GM18507 (cell line): Measurements from ENCODE around the gene KANTR.
A peak's percentile ranks its signal among the peaks of the same experiment; 100 is the strongest.

Source experiments
- DNase-seq: peaks from one replicate; pipeline ENCODE4 v3.0.0; 2011; ENCODE audit warnings: low read depth; ENCODE audit not compliant: insufficient read length; ENCODE audit errors: extremely low spot score
- FAIRE-seq: peaks from 2 replicates; lab custom pipeline; 2011; peaks lifted over from hg19 to GRCh38; lab: Jason Lieb, UNC

Gene KANTR

GRCh38 chrX:53093748-53094581, at the start of gene KANTR:
TSS of gene KANTR (plus strand) at chrX:53094142. CDS start at chrX:53124273, 30,131 bp downstream.
- DNase-seq (peak; percentile 64), FAIRE-seq (peak; percentile 98)

- DNase-seq (no peak), FAIRE-seq (no peak)
Observed at GRCh38 chrX:53044995-53045394, 48.9 kb upstream of the KANTR start.

GRCh38 chrX:53047228-53047627, 46.7 kb upstream of the KANTR start:
- DNase-seq, result no peak
- no peak for FAIRE-seq

- DNase-seq (no peak), FAIRE-seq (no peak)
Observed at GRCh38 chrX:53048169-53049126, 45.5 kb upstream of the KANTR start, which contains the start of gene GPR173. TSS of gene GPR173 (plus strand) at chrX:53048789. CDS start at chrX:53076622, 27,833 bp downstream.

- no peak for FAIRE-seq
Observed at GRCh38 chrX:53049127-53049517, 44.8 kb upstream of the KANTR start.

GRCh38 chrX:53050841-53051240, 43.1 kb upstream of the KANTR start:
- DNase-seq, result no peak
- no peak for FAIRE-seq

More at GRCh38 chrX:53049127-53049517, 44.8 kb upstream of the KANTR start:
- DNase-seq, result no peak

- FAIRE-seq (no peak), DNase-seq (no peak)
Observed at GRCh38 chrX:53055244-53055849, 38.6 kb upstream of the KANTR start.

- DNase-seq, result no peak
- FAIRE-seq, result no peak
Observed at GRCh38 chrX:53056292-53056691, 37.6 kb upstream of the KANTR start.

- DNase-seq (no peak), FAIRE-seq (no peak)
Observed at GRCh38 chrX:53065104-53065503, 28.8 kb upstream of the KANTR start.

- FAIRE-seq, result no peak
- DNase-seq, result no peak
Observed at GRCh38 chrX:53071064-53071463, 22.9 kb upstream of the KANTR start.

- peak; percentile 96 for FAIRE-seq
Observed at GRCh38 chrX:53071604-53072417, 22.1 kb upstream of the KANTR start.

GRCh38 chrX:53072418-53073114, 21.4 kb upstream of the KANTR start:
- peak; percentile 81 for FAIRE-seq
- no peak for DNase-seq

More at GRCh38 chrX:53071604-53072417, 22.1 kb upstream of the KANTR start:
- DNase-seq, result no peak

GRCh38 chrX:53073115-53073586, 20.8 kb upstream of the KANTR start:
- FAIRE-seq, result no peak
- no peak for DNase-seq

- FAIRE-seq, result peak; percentile 9
- no peak for DNase-seq
Observed at GRCh38 chrX:53075011-53075410, 18.9 kb upstream of the KANTR start.

- no peak for FAIRE-seq
Observed at GRCh38 chrX:53076671-53077070, 17.3 kb upstream of the KANTR start.

GRCh38 chrX:53077207-53078197, 16.4 kb upstream of the KANTR start:
- DNase-seq (no peak), FAIRE-seq (no peak)

More at GRCh38 chrX:53076671-53077070, 17.3 kb upstream of the KANTR start:
- DNase-seq, result no peak

GRCh38 chrX:53078943-53079342, 15.0 kb upstream of the KANTR start:
- FAIRE-seq, result no peak
- no peak for DNase-seq
